ENCODE measurements around the gene ARHGAP35.
"Not testable (repeated sequence)": the region's sequence is repeated elsewhere in the genome, so short reads cannot be mapped to it uniquely, and the experiment has no call there.

Gene ARHGAP35

DNA sequence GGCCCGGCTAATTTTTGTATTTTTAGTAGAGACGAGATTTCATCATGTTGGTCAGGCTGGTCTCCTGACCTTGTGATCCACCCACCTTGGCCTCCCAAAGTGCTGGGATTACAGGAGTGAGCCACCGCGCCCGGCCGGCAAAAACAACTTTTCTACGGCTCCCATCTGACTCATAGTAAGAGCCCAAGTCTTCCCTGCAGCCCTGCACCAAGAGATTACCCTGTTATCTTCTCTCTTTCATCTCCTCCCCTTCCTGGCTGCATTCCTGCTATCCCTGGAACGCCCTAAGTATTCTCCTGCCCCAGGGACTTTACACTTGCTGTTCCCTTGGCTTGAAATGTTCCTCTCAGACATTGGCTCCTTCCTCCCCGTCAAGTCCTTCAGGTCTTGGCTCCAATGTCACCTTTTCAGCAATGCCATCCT, 16.7 kb upstream of the ARHGAP35 start:
- no peak for DNase-seq

GRCh38 chr19:46845959-46846459, 14.8 kb upstream of the ARHGAP35 start:
- peak in 1 of 2 donors; percentile 15 for DNase-seq

- no peak for DNase-seq
Measured at GRCh38 chr19:46847528-46847927, 13.3 kb upstream of the ARHGAP35 start.

DNA sequence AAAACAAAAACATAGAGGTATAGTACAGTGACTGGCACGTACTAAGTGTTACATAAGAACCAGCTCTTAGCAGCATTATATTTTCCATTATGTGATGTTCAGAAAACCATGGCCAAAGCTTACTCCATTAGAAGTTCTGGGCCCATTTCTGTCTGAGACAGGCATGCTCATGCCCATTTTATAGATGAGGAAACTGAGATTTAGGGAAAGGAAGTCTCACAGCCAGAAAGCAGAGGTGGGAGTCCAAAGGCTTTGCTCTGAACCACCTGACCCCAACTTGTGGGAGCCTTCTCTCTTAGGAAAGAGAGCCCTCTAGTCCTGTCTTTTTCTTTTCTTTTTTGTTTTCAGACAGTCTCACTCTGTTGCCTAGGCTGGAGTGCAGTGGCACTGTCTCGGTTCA, 12.4 kb upstream of the ARHGAP35 start:
- DNase-seq: no peak

DNA sequence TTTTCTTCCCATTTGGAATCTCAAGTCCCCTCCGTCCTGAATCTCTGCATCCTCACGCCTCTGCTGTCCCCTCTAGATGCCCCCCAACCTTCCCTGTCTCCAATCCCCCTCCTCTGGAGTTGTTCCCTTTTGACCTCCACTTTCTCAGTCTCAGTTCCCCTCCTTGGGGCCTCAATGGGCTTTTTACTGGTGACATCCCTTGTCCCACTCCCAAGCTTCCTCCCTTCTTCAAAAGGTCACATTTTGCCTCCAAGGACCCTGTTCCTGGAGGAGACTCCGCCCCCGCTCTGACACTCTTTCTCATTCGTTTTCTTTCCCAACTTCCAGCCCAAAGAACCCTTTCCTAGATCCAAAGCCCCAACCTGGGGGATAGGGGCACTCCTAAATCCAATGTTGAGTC, 11.2 kb upstream of the ARHGAP35 start:
- DNase-seq: no peak

- DNase-seq: peak; percentile 96
Measured at GRCh38 chr19:46850228-46851203, 10.3 kb upstream of the ARHGAP35 start, which contains the start of gene AP2S1. Gene AP2S1 (minus strand): TSS chr19:46850846. CDS start chr19:46850766, 80 bp downstream.

DNA sequence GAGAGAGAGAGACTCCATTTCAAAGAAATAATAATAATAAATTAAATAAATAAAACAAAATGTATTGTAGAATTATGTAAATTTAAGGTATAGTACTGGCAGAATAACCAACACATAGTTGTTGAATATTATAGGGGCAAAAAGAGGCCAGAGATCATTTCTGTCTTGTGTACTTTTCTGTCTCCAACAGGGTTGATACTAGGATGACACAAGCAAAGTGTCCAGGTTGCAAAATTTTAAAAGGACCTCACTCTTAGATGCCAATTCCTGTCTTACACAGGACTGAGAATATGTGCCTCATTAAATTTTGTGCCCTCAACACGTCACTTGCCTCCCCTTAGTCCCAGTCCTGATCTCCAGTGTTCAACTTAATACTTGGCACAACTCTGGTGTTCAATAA, 8.0 kb upstream of the ARHGAP35 start:
- DNase-seq: no peak

DNA sequence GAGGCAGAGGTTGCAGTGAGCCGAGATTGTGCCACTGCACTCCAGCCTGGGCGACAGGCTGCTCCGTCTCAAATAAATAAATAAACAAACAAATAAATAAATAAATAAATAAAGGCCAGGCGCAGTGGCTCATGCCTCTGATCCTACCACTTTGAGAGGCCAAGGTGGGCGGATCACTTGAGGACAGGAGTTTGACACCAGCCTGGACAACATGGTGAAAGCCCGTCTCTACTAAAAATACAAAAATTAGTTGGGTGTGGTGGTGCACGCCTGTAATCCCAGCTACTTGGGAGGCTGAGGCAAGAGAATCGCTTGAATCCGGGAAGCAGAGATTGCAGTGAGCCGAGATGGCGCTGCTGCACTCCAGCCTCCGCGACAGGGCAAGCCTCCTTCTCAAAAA, 6.1 kb upstream of the ARHGAP35 start:
- DNase-seq: not testable (repeated sequence)

DNA sequence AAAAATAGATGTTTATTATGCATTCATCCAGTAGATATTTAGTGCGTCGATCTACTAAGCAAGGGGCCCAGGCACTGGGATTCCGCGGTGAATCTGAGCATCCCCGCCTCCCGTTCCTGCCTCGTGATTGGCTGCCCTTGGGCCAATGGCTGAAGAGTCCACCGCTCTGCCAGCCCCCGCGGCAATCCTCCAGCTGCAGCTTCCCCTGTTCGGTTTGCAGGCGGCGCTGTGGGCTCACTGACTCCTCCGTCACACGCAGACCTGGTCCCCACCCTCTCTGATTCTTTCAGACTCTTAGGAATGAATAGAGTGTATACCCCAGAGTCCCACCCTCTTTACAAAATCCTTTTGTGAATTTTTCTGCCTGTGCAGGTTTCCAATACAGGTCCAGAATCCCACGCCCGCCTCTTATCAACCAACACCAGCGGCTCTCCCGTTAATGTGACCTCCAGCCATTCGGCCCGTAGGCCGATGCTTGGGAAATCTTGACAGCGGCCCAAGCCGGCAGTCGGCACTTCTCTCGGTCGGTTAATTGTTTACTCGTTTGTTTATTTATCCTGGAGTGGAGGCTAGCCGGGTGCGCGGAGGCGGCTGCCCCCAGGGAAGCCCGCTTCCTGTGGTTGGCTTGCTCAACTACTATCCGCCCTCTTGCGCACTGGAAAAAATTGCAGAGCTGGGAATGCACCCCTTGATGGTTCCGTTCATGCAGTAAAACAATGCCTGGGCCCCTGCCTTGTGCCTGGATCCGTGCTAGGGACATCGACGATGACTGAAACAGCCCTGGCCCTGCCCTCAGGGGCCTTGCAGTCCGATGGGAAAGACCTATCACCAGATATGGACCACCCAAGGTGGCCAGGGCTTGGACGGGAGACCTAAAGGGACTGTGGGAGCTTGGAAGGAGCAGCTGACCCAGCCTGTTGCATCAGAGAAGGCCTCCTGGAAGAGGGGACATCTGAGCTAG, 4.5 kb upstream of the ARHGAP35 start:
- DNase-seq: peak; percentile 92 to 93

- DNase-seq: no peak
Measured at GRCh38 chr19:46859637-46860124, 1.1 kb upstream of the ARHGAP35 start.

DNA sequence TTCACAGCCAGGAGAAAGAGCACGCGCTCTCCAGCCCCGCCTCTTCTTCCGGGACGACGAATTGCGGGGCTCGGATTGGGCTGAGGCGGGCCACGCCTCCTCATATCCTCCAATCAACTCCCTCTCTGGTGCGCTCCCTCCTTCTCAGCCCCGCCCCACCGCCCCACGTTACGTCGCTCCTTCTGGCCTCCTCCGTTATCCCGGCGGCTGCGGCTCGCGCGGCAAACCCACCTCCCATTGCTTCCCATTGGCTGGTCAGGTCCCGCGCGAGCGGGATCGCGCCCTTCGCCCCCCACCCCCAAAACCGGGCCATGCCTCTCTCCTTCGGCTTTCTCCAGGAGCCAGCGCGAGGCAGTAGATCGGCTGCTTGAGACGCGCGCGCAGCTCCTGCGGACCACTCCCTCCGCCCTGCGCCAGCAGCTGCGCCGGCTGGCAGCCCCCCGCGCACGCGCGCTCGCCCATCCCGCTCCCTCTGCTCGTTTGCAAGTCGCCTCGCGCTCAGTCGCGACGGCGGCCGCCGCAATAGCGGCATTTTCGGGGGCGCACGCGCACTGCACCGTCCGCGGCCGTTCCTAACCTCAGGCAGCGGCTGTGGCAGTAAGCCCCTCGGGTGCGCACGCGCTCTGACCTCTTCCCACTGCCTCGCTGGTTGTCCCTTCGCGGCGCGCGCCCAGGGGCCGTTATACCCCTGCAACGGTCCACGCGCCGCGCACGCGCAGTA, 512 bp upstream of the ARHGAP35 start:
- peak; percentile 95 for DNase-seq

DNA sequence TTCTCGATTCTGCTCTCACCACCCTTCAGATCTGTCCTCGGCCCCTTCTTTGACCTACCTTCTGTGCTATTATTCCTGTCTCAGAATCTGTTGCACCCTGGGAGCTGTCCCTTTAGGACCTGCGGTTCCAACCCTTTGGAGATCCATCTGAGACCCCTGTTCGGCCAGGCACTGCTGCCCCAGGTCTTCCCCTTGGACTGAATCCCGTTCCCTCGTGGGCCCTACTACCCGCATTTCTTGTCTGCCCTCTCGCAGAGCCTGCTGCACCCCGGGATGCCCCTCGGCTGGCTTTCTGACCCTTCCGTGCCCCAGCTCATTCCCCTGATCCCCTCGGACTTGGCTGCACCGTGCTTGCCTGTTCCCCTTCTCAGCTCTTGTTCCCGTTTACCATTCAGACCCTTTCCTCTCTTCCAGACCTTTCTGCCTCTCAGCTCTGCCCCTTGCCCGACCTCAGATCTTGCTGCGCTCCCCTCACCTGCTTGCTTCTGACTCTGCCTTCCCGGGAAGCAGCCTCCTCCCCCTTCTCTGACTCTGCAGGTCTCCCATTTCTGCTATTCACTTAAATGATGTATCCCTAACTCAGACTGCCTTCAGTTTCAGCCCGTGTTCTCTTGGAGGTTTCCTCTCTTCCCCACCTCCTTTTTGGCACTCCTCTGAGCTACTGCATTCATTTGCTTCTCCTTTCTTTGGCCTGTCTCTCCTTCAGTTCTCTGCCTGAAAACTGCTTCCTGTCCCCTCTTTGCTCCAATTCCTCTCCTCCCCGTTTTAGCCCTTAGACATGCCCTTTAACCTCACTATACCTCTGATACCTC, 1.1 kb downstream of the ARHGAP35 start:
- DNase-seq: no peak

GRCh38 chr19:46862503-46862834, 1.7 kb downstream of the ARHGAP35 start:
- no peak for DNase-seq

DNA sequence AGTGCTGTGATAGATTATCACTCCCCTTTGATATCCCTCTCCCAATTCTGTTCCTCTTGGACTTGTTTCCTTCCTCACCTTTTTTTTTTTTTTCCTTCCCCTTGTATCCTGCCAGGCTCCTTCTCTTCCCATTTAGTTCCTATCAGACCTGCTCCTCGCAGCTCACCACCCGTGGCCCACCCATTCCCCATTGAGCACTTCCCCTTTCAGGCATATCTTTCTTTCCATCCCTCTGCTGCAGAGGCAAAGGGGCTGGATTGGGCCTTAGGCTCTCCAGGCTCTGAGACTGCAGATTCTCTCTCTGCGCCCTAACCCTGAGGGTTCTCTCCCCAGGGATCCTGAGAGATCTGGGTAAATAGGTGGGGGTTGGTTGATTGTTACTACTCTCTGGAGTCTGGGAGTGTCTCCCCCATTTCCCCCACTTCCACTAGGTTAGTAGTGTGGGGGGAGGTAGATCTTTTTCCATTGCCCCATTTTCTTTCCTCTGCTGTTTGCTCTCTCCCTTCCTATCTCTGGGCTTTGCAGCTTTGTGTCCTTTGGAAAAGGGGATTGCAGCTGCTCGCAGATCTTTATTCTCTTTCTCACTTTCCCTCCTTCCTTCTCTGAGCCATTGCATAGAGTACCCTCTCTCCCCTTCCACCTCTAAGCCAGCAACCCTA, 2.3 kb downstream of the ARHGAP35 start:
- no peak for DNase-seq

GRCh38 chr19:46863818-46864629, 3.2 kb downstream of the ARHGAP35 start:
- DNase-seq: no peak

GRCh38 chr19:46866407-46867136, 5.8 kb downstream of the ARHGAP35 start:
- no peak for DNase-seq

- no peak for DNase-seq
Measured at GRCh38 chr19:46867170-46867569, 6.4 kb downstream of the ARHGAP35 start.

GRCh38 chr19:46868025-46868802, 7.4 kb downstream of the ARHGAP35 start:
- no peak for DNase-seq
